HL-60 (cell line): Measurements from ENCODE around the gene MIPOL1.

Experiments used
- DNase-seq, 2 experiments: peaks; one replicate each; pipeline ENCODE4 v3.0.0-alpha.2; 2010 to 2020; ENCODE audit warnings: low read depth in 1 of 2, low spot score in 1 of 2
- H3K27ac ChIP-seq: fragments of 250-450 bp; sonication (Bioruptor Pico); replicated peaks from 2 replicates; pipeline ENCODE4 v1.5.1; 2020; ENCODE audit warnings: mild to moderate bottlenecking, moderate library complexity
- H3K27me3 ChIP-seq: fragments of 250-450 bp; sonication (Bioruptor Pico); 2 replicates; pipeline ENCODE4 v1.5.1; 2021; ENCODE audit warnings: mild to moderate bottlenecking, moderate library complexity; ENCODE audit not compliant: insufficient read depth, poor library complexity, severe bottlenecking
- H3K4me3 ChIP-seq: replicated peaks from 2 replicates; pipeline ENCODE4 v1.5.1; 2011; ENCODE audit warnings: mild to moderate bottlenecking, control low read depth, low read length; ENCODE audit not compliant: insufficient read depth
- GABPA ChIP-seq: IDR thresholded peaks from 2 replicates; pipeline ENCODE4 v1.6.1; 2012; ENCODE audit warnings: low read depth
- POLR2AphosphoS5 ChIP-seq: IDR thresholded peaks from 2 replicates; pipeline ENCODE4 v1.6.1; 2012; ENCODE audit warnings: low read depth
- SPI1 ChIP-seq: IDR thresholded peaks from 2 replicates; pipeline ENCODE4 v1.6.1; 2012; ENCODE audit warnings: low read depth, mild to moderate bottlenecking, borderline replicate concordance
- TF ChIP-seq, protein P1 (sequence below): IDR thresholded peaks from one replicate; pipeline ENCODE4 v1.5.1; 2011; ENCODE audit warnings: low read length, control low read depth, inconsistent platforms; ENCODE audit not compliant: insufficient read depth
- TF ChIP-seq, protein P2 (sequence below): IDR thresholded peaks from 2 replicates; pipeline ENCODE4 v1.6.1; 2012; ENCODE audit warnings: low read depth; ENCODE audit not compliant: insufficient replicate concordance

MIPOL1 gene

GRCh38 chr14:37195327-37195726, 2.4 kb upstream of the MIPOL1 start:
- H3K27ac ChIP-seq: no peak overlapping the region
- TF ChIP-seq SPI1 (no peak), GABPA (no peak), POLR2AphosphoS5 (no peak)
- TF ChIP-seq, protein P1, sequence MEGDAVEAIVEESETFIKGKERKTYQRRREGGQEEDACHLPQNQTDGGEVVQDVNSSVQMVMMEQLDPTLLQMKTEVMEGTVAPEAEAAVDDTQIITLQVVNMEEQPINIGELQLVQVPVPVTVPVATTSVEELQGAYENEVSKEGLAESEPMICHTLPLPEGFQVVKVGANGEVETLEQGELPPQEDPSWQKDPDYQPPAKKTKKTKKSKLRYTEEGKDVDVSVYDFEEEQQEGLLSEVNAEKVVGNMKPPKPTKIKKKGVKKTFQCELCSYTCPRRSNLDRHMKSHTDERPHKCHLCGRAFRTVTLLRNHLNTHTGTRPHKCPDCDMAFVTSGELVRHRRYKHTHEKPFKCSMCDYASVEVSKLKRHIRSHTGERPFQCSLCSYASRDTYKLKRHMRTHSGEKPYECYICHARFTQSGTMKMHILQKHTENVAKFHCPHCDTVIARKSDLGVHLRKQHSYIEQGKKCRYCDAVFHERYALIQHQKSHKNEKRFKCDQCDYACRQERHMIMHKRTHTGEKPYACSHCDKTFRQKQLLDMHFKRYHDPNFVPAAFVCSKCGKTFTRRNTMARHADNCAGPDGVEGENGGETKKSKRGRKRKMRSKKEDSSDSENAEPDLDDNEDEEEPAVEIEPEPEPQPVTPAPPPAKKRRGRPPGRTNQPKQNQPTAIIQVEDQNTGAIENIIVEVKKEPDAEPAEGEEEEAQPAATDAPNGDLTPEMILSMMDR: no peak
- TF ChIP-seq, protein P2, sequence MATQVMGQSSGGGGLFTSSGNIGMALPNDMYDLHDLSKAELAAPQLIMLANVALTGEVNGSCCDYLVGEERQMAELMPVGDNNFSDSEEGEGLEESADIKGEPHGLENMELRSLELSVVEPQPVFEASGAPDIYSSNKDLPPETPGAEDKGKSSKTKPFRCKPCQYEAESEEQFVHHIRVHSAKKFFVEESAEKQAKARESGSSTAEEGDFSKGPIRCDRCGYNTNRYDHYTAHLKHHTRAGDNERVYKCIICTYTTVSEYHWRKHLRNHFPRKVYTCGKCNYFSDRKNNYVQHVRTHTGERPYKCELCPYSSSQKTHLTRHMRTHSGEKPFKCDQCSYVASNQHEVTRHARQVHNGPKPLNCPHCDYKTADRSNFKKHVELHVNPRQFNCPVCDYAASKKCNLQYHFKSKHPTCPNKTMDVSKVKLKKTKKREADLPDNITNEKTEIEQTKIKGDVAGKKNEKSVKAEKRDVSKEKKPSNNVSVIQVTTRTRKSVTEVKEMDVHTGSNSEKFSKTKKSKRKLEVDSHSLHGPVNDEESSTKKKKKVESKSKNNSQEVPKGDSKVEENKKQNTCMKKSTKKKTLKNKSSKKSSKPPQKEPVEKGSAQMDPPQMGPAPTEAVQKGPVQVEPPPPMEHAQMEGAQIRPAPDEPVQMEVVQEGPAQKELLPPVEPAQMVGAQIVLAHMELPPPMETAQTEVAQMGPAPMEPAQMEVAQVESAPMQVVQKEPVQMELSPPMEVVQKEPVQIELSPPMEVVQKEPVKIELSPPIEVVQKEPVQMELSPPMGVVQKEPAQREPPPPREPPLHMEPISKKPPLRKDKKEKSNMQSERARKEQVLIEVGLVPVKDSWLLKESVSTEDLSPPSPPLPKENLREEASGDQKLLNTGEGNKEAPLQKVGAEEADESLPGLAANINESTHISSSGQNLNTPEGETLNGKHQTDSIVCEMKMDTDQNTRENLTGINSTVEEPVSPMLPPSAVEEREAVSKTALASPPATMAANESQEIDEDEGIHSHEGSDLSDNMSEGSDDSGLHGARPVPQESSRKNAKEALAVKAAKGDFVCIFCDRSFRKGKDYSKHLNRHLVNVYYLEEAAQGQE: no peak

DNA sequence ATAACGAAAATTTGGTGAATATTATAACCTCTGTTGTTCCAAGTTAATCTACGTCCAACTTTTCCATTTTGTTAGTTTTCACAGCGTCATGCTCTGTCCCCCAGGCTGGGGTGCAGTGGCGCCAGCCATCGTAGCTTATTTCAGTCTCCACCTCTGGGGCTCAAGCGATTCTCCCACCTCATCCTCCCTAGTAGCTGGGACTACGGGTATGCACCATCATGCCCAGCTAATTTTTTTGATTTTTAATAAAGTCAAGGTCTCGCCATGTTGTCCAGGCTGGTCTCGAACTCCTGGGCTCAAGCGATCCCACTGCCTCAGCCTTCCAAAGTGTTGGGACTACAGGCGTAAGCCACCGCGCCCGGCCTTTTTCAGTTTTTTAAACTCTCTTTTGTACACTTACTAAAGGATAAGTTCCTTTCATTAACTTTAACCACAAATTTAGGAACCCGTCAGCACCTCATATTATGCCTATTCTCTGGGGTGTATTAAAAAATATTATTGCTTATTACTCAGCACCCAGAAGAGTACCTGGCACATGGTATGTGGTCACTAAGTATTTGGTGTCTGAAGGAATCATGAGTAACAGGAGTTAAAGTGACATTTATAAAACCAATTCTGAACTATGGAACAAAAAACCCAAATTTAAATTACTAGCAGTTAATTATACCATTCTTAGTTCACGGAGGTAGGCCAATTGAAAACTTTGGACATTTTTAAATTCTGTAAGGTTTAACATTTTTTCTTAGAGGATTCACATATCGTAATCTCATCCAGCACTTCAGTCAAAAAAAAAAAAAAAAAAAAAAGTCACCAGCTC, 925 bp upstream of the MIPOL1 start:
- Histone ChIP-seq H3K4me3 (no peak overlapping the region), H3K27me3 (peaks cover 7% of the 10 kb centered on the region), H3K27ac (no peak overlapping the region)
- TF ChIP-seq POLR2AphosphoS5: no peak
- TF ChIP-seq, protein P2: no peak
- no peak for TF ChIP-seq SPI1
- TF ChIP-seq, protein P1: no peak
- TF ChIP-seq GABPA: no peak
- DNase-seq: no peak

More at GRCh38 chr14:37195327-37195726, 2.4 kb upstream of the MIPOL1 start:
- Histone ChIP-seq H3K4me3 (no peak overlapping the region), H3K27me3 (peaks cover 7% of the 10 kb centered on the region)
- DNase-seq: no peak

DNA sequence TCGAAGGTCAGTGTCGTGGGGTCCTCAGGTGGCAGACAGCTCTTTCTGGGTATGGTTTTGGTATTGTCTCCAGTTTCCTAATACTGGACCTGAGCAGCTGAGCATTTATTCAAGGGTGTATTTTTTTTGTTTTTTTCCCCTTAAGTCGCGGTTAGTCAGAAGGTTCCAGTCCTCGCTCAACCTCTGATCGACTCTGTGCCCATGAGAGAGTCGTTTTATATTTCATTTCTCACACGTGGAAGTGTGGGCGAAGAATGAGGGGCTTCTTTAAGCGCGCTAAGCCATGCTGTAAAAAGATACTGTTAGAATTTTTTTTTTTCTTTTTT, 499 bp downstream of the MIPOL1 start:
- DNase-seq: no peak
- H3K27ac ChIP-seq: no peak overlapping the region
- TF ChIP-seq SPI1 (no peak), POLR2AphosphoS5 (no peak), GABPA (no peak)
- TF ChIP-seq, protein P2: no peak
- TF ChIP-seq, protein P1: no peak
- no peak overlapping the region for H3K4me3 ChIP-seq
- peaks cover 7% of the 10 kb centered on the region for H3K27me3 ChIP-seq
